Astrocyte (in vitro differentiated cells and primary cell): ENCODE data around the gene HEG1.

Source experiments
- CTCF ChIP-seq: IDR thresholded peaks from 2 replicates; pipeline ENCODE4 v1.5.1; 2011; ENCODE audit warnings: low read depth, mild to moderate bottlenecking, inconsistent platforms, low read length, moderate library complexity; ENCODE audit not compliant: insufficient read depth
- EZH2 ChIP-seq: IDR thresholded peaks from 2 replicates; pipeline ENCODE4 v1.6.1; 2012; ENCODE audit warnings: mild to moderate bottlenecking, low read length, inconsistent platforms; ENCODE audit not compliant: insufficient read depth

- TF ChIP-seq EZH2 = no peak
- TF ChIP-seq CTCF = no peak
Measured at GRCh38 chr3:124976383-124976782, 79.4 kb downstream of the HEG1 start.
